Chondrocyte (in vitro differentiated cells): Measurements from ENCODE around the gene SVBP. TPM values are rescaled to one million over a fixed set of nuclear protein-coding genes. Genes with fewer than 3 reads are reported as not detected.
"Not testable (repeated sequence)": the region's sequence is repeated elsewhere in the genome, so short reads cannot be mapped to it uniquely, and the experiment has no call there.

Source experiments
- DNase-seq: peaks from one replicate; pipeline ENCODE4 v3.0.0; 2021; ENCODE audit warnings: mixed read lengths, low spot score
- H3K27ac Mint-ChIP-seq: one replicate; pipeline ENCODE4 v1.8.0; 2021; ENCODE audit warnings: mild to moderate bottlenecking, moderate library complexity, mixed read lengths; ENCODE audit not compliant: unreplicated experiment
- H3K27me3 Mint-ChIP-seq: 2 replicates; pipeline ENCODE4 v1.8.0; 2021; ENCODE audit warnings: low read depth, mixed read lengths
- H3K36me3 Mint-ChIP-seq: 2 replicates; pipeline ENCODE4 v1.8.0; 2021; ENCODE audit warnings: low read depth, mixed read lengths
- H3K4me1 Mint-ChIP-seq: 2 replicates; pipeline ENCODE4 v1.8.0; 2021; ENCODE audit warnings: low read depth, mild to moderate bottlenecking, mixed read lengths
- H3K4me3 Mint-ChIP-seq: one replicate; pipeline ENCODE4 v1.8.0; 2021; ENCODE audit warnings: mild to moderate bottlenecking, moderate library complexity, mixed read lengths; ENCODE audit not compliant: unreplicated experiment
- H3K9me3 Mint-ChIP-seq: 2 replicates; pipeline ENCODE4 v1.8.0; 2021; ENCODE audit warnings: low read depth, mixed read lengths
- CTCF ChIP-seq: fragments of 200-600 bp; sonication (generic); IDR thresholded peaks from 2 replicates; pipeline ENCODE4 v1.5.0; 2021; ENCODE audit warnings: antibody characterized with exemption, mild to moderate bottlenecking, moderate library complexity
- total RNA-seq: library from RNA; stranded (reverse); gene quantifications from 3 replicates; pipeline ENCODE4 v1.2.1, GENCODE V29; 2021

SVBP gene
- total RNA-seq, 1 donor from 2014 or later: 21.0 TPM

- Mint-ChIP-seq H3K27ac (peak overlapping the region; percentile 4), H3K27me3 (no peaks in the 10 kb centered on the region), H3K9me3 (no peaks in the 10 kb centered on the region), H3K36me3 (no peaks in the 10 kb centered on the region), H3K4me3 (peak overlapping the region; percentile 68), H3K4me1 (peaks cover 34% of the 10 kb centered on the region)
- TF ChIP-seq CTCF: no peak
- DNase-seq: no peak
Measured at GRCh38 chr1:42817440-42817767, 207 bp upstream of the SVBP start.

- Mint-ChIP-seq H3K4me3 (peak overlapping the region; percentile 68), H3K27me3 (no peaks in the 10 kb centered on the region), H3K4me1 (peaks cover 32% of the 10 kb centered on the region), H3K9me3 (no peaks in the 10 kb centered on the region), H3K36me3 (no peaks in the 10 kb centered on the region), H3K27ac (peak overlapping the region; percentile 81)
- DNase-seq: no peak
- TF ChIP-seq CTCF: no peak
Measured at GRCh38 chr1:42815941-42816584, 1.1 kb downstream of the SVBP start.

- not testable (repeated sequence) for H3K4me3 Mint-ChIP-seq, H3K9me3 Mint-ChIP-seq, H3K27ac Mint-ChIP-seq, H3K36me3 Mint-ChIP-seq, DNase-seq, H3K27me3 Mint-ChIP-seq
- peaks cover 25% of the 10 kb centered on the region for H3K4me1 Mint-ChIP-seq
Measured at GRCh38 chr1:42814815-42815214, 2.4 kb downstream of the SVBP start.

- H3K27ac Mint-ChIP-seq: no peak overlapping the region
- no peak for DNase-seq
- no peaks in the 10 kb centered on the region for H3K27me3 Mint-ChIP-seq
- H3K9me3 Mint-ChIP-seq: peaks cover 6% of the 10 kb centered on the region
- H3K4me1 Mint-ChIP-seq: peaks cover 9% of the 10 kb centered on the region
- H3K4me3 Mint-ChIP-seq: no peak overlapping the region
- TF ChIP-seq CTCF: no peak
- H3K36me3 Mint-ChIP-seq: peaks cover 9% of the 10 kb centered on the region
Measured at GRCh38 chr1:42807056-42807668, 10.0 kb downstream of the SVBP start.

GRCh38 chr1:42806593-42806992, 10.6 kb downstream of the SVBP start:
- no peak for DNase-seq
- Mint-ChIP-seq H3K4me1 (peaks cover 13% of the 10 kb centered on the region), H3K4me3 (no peak overlapping the region), H3K9me3 (peaks cover 6% of the 10 kb centered on the region), H3K27me3 (no peaks in the 10 kb centered on the region), H3K27ac (no peak overlapping the region), H3K36me3 (peaks cover 9% of the 10 kb centered on the region)
- TF ChIP-seq CTCF: no peak

- DNase-seq: no peak
- TF ChIP-seq CTCF: no peak
- no peak overlapping the region for H3K4me3 Mint-ChIP-seq
- H3K4me1 Mint-ChIP-seq: peaks cover 13% of the 10 kb centered on the region
- H3K27me3 Mint-ChIP-seq: no peaks in the 10 kb centered on the region
- peaks cover 6% of the 10 kb centered on the region for H3K9me3 Mint-ChIP-seq
- H3K27ac Mint-ChIP-seq: no peak overlapping the region
- peaks cover 9% of the 10 kb centered on the region for H3K36me3 Mint-ChIP-seq
Measured at GRCh38 chr1:42806171-42806570, 11.0 kb downstream of the SVBP start.
